Activated CD8-positive, alpha-beta memory T cell treated with anti-CD3 and anti-CD28 coated beads, Interleukin-2, amount 50 U/mL, for 48 hours (primary cell): ENCODE results near the gene DEPP1.
A peak's percentile ranks its signal among the peaks of the same experiment; 100 is the strongest.

Experiments
- DNase-seq: peaks from one replicate; pipeline ENCODE4 v3.0.0-alpha.2; 2020

DEPP1 gene

DNA sequence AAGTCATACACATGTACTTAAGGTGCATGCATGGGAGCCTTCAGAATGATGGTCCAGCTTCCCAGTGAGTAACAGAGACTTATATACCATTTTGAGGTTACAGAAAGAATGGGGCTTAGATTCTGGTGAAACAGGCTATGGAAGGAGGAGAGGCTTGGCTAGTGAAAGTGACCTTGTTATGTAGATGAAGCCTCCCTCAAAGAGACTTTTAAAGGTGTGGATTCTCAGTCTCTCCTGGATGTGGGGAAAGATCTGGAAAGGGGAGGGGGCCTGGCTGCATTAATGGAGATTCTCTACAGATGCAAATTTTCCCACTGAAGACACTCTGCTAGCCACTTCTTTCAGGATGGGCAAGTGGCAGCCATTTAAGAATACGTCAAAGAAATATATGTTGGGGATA is 13.5 kb downstream of the DEPP1 start:
- no peak for DNase-seq

- no peak for DNase-seq
Observed at GRCh38 chr10:44963772-44964633, 14.6 kb downstream of the DEPP1 start.

- DNase-seq, result no peak
Observed at GRCh38 chr10:44962870-44963738, 15.5 kb downstream of the DEPP1 start.

DNA sequence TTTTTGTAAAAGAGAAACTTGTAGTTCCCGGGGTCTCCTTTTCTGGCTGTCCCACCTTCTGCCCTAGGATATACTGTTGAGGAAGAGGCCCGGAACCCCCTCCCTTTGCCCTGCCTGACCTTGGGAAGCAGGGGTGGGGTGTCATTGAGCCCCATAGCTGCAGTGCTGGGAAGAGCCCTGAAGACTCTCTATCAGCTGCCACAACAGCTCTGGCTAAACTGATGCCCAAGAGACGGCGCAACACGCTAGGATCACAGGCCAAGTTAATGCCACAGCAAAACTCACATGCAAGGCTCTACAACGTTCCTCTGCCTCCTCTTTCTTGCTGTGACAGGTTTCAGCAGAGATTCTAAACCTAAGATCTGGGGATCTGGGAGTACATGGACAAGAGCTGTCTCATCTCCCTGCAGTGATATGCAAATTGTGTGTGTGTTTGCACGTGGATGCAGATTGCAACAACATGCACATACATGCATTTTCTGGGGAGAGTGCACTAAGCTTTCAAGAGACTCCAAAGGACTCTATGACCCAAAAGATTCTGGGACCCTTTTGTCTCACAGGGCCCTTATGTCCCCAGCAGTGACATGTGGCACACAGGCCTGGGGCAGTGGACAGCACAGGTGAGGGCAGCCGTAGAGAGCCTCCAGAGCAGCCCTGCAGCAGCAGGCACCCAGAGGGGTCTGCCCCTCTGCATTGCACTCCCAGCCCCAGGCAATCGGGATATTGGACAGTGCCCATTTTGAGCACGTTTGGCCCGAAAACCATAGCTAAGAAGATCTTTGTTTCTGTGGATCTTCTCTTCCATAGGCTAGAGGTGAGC is 16.5 kb downstream of the DEPP1 start:
- no peak for DNase-seq

DNA sequence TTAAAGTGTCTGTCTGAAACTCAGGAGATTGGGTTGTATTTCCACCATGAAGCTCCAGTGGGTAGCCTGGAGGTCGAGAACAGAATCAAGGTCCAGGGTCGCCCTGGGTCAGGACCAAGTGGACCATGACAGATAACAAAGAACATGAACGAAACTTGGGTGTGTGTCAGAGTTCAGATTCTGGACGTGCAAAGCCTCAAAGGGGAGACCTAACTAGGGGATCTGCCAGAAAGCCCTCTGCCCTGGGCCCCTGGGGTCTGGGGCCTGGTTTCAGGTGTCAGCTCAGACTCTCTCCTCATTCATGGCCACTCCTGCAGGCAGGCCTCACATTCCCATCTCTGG is 17.4 kb downstream of the DEPP1 start:
- no peak for DNase-seq

DNA sequence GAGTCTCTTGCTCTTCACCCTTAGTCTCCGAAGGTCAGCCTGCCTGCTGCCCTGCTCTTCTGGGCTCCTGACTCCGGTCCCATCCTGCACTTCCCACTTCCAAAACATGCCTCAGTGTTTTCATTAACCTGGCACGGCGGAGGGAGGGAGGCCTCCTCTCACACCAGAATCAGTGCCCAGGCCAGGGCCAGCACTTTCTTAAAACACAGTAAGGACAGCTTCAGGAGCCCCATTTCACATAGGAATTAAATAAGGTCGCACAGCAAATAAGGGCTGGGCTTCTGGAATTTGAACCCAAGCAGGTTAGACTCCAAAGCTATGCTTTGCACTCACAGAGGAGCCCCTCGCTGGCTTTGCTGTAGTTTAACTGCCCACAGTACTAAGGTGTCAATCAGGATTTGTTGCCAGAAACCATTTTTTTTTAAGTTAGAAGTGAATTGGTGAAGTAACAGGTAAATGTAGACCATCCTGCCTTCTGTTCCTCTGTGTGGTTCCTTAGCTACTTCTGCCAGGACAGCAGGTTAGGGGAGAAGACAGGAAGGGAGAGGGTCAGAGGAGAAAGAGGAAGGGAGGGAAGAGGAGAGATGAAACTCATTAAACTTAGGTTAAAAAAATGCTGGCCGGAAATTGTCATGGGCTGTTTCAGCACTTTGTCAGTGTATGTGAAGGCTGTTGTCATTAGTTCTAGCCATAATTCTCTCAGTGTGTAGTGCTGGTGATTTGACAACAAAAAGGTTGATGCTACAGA is 18.0 kb downstream of the DEPP1 start:
- DNase-seq, result no peak

GRCh38 chr10:44960088-44960460 is 18.5 kb downstream of the DEPP1 start:
- DNase-seq, result no peak

- DNase-seq, result peak; percentile 94
Observed at GRCh38 chr10:44959247-44960087, 19.1 kb downstream of the DEPP1 start, which contains the start of gene RASSF4. Gene RASSF4, plus strand, starts transcription at chr10:44959802. Its CDS starts 10,401 bp downstream, at chr10:44970203.

DNA sequence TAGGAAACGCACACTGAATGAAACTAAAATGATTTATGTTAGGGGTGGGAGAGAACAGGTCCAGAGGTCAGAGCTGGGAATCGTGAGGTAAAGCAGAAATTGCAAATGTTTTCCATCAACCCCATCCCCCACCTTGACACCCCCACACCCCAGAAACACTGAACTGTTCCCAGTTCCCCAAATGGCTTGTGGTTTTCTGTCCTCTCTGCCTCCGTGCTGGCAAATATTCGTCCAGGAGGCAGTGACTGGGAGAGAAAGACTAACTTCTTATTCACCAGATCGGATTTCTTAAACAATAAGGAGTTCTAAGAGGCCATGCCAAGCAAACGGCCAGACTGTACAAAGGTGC is 19.7 kb downstream of the DEPP1 start:
- no peak for DNase-seq

- DNase-seq, result no peak
Observed at GRCh38 chr10:44958196-44958897, 20.3 kb downstream of the DEPP1 start.

GRCh38 chr10:44956717-44957706 is 21.6 kb downstream of the DEPP1 start:
- DNase-seq, result no peak

- DNase-seq, result no peak
Observed at GRCh38 chr10:44956226-44956625, 22.4 kb downstream of the DEPP1 start.

GRCh38 chr10:44955413-44956070 is 23.1 kb downstream of the DEPP1 start:
- no peak for DNase-seq

DNA sequence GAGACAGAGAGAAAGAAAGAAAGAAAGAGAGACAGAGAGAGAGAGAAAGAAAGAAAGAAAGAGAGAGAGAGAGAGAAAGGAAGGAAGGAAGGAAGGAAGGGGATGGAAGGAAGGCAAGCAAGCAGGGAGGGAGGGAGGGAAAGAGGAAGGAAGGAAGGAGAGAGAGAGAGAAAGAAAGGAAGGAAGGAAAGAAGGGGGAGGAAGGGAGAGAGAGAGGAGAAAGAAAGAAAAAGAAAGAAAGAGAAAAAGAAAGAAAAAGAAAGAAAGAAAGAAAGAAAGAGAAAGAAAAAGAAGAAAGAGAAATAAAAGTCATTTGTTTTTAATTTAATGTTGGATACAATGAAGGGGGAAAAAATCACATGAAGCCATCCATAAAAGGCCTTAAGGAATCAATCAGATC is 23.6 kb downstream of the DEPP1 start:
- DNase-seq, result no peak

- DNase-seq, result no peak
Observed at GRCh38 chr10:44954042-44954441, 24.6 kb downstream of the DEPP1 start.

GRCh38 chr10:44952779-44953231 is 25.8 kb downstream of the DEPP1 start:
- no peak for DNase-seq

DNA sequence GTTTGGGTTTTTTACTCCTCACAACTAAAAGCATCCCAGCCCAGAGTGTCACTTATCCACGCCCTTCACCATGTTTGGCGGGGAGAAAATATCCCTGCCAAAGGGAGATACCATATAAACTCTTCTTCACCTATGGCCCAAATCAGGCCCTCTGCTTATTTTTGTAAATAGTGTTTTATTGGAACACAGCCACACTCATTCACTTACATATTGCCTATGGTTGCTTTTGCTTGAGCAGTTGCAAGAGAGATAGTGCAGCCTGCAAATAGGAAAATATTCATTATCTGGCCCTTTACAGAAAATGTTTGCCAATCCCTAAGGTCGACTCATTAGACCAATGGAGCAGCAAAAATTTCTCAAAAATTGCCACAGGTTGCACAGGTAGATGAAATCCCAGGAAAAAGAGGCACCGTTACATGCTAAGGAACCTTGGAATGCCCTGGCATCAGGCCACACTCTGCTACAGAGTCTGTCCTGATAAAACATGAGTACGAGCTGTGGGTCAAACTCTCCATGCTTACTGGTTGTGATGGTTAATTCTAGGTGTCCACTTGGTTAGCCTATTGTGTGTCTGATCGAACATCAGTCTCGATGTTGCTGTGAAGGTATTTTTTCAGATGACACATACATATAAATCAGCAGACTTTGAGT is 26.9 kb downstream of the DEPP1 start:
- DNase-seq, result no peak
